ENCODE data around the gene LFNG. TPM values are rescaled to one million over a fixed set of nuclear protein-coding genes. Genes with fewer than 3 reads are reported as not detected.

Gene LFNG
- total and polyA plus RNA-seq, 10 donors = 21.2 to 47.4 (median 34.0) TPM

DNA sequence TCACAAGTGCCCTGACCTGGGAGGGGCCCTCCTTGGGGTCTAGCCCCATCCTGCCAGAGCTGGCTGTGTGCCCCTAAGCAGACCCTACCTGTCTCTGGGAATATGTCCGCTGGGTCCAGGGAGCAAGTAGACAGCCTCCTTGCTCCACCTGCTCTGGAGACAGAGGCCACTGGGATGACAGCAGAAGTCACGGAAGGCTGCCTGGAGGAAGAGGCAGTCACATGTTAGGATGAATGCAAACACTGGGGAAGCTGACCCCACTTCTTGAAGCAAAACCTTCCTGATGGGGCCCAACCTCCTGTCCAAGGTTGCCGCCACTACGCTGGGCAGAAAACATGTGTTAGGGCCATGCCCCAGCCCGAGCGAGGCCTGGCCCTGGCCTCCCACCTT lies 11.7 kb upstream of the LFNG start:
- intact Hi-C loops (cut with DNase I; ENCODE audit: low total_unique reads) = no loop called here
- Histone ChIP-seq H3K27ac (peak overlapping the region; percentile 65 to 97 (median 88)), H3K36me3 (no peaks in the 10 kb centered on the region), H3K27me3 (replicated peaks in 1 of 7) (no peaks in the 10 kb centered on the region), H3K9me3 (no peaks in the 10 kb centered on the region), H3K4me3 (peak overlapping the region in 3 of 8 donors; percentile 1 to 59 (median 6)), H3K4me1 (peaks cover 52 to 67% (median 56%) of the 10 kb centered on the region in 6 donors)
- 55 to 64% (median 63%) methylated on average over 6 of the region's 6 CpGs for WGBS, 5 donors
- no peak for DNase-seq
- no peak for TF ChIP-seq POLR2A (IDR thresholded peaks at IDR 0.05)
- TF ChIP-seq, protein P1, sequence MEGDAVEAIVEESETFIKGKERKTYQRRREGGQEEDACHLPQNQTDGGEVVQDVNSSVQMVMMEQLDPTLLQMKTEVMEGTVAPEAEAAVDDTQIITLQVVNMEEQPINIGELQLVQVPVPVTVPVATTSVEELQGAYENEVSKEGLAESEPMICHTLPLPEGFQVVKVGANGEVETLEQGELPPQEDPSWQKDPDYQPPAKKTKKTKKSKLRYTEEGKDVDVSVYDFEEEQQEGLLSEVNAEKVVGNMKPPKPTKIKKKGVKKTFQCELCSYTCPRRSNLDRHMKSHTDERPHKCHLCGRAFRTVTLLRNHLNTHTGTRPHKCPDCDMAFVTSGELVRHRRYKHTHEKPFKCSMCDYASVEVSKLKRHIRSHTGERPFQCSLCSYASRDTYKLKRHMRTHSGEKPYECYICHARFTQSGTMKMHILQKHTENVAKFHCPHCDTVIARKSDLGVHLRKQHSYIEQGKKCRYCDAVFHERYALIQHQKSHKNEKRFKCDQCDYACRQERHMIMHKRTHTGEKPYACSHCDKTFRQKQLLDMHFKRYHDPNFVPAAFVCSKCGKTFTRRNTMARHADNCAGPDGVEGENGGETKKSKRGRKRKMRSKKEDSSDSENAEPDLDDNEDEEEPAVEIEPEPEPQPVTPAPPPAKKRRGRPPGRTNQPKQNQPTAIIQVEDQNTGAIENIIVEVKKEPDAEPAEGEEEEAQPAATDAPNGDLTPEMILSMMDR (IDR thresholded peaks at IDR 0.05 in 8 of 11, conservative IDR thresholded peaks at IDR 0.05 in 3 of 11) = no peak
- TF ChIP-seq POLR2AphosphoS5 (IDR thresholded peaks at IDR 0.05) = no peak

DNA sequence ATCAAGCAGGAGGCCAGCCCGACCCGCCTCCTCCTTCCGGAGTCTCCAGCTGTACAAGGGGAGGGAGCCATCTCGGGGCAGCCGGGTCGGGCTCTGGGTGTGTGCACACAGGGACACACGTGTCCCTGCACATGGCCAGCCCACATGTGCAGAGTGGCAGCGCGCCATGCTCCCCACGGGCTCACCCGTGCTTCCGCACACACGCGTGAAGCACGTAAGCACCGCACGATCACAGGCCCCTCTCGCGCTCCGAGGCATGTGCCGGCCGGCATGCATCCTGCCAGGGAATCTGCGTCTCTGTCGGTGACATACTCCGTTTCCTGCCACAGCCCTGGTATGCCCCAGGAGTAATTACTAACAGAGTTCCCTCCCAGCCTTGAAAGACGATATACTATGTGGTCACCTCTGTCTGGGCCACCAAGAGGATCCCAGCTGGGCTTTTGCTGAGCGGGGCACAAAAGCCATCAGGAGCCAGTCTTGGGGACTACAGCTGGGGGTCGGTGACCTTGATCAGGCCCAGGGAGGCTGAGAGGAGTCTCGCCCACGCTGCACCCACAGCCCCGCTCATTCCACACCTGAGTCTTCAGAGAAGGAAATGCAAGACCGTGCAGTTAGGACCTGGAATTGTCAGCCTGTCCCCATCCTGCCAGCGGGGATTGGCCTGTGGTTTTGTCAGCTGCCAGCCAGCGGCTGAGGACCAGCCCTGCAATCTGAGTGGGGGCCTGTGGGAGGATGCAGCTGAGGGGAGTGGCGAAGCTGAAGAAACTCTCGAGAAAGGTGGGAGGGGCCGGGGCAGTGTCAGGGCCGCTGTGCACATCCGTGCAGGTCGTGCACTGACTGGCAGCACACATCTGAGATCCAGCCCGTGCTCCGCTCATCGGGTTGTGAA lies 11.0 kb upstream of the LFNG start:
- TF ChIP-seq POLR2A (IDR thresholded peaks at IDR 0.05) (no peak), POLR2AphosphoS5 (IDR thresholded peaks at IDR 0.05) (peak; percentile 83 to 84 (median 84))
- TF ChIP-seq, protein P1 (IDR thresholded peaks at IDR 0.05 in 8 of 11, conservative IDR thresholded peaks at IDR 0.05 in 3 of 11) = peak in 2 of 11 experiments; percentile 11 to 19
- Histone ChIP-seq H3K9me3 (no peaks in the 10 kb centered on the region), H3K36me3 (no peaks in the 10 kb centered on the region), H3K27me3 (replicated peaks in 1 of 7) (no peaks in the 10 kb centered on the region), H3K27ac (peak overlapping the region; percentile 73 to 97 (median 90)), H3K4me3 (peak overlapping the region in 5 of 8 donors; percentile 1 to 59 (median 11)), H3K4me1 (peaks cover 52 to 70% (median 60%) of the 10 kb centered on the region in 6 donors)
- peak; percentile 96 for DNase-seq
- 8 to 12% (median 11%) methylated on average over 28 to 43 of the region's 43 CpGs for WGBS, 5 donors
- intact Hi-C loops (cut with DNase I; ENCODE audit: low total_unique reads) = no loop called here

- H3K27ac ChIP-seq = peak overlapping the region; percentile 73 to 97 (median 90)
- no peaks in the 10 kb centered on the region for H3K36me3 ChIP-seq
- TF ChIP-seq, protein P1 (IDR thresholded peaks at IDR 0.05 in 8 of 11, conservative IDR thresholded peaks at IDR 0.05 in 3 of 11) = no peak
- TF ChIP-seq POLR2A (IDR thresholded peaks at IDR 0.05) = no peak
- no peak for TF ChIP-seq POLR2AphosphoS5 (IDR thresholded peaks at IDR 0.05)
- H3K27me3 ChIP-seq (replicated peaks in 1 of 7) = no peaks in the 10 kb centered on the region
- intact Hi-C loops (cut with DNase I; ENCODE audit: low total_unique reads) = no loop called here
- peaks cover 52 to 69% (median 59%) of the 10 kb centered on the region in 6 donors for H3K4me1 ChIP-seq
- no peaks in the 10 kb centered on the region for H3K9me3 ChIP-seq
- peak overlapping the region in 3 of 8 donors; percentile 6 to 59 (median 22) for H3K4me3 ChIP-seq
- 68 to 78% (median 71%) methylated on average over 11 to 23 of the region's 23 CpGs for WGBS, 5 donors
- peak; percentile 84 for DNase-seq
Measured at GRCh38 chr7:2509298-2509906, 10.2 kb upstream of the LFNG start.

All from spleen (tissue), 11 donors.